Activated T-cell treated with anti-CD3 and anti-CD28 coated beads for 4 hours (primary cell): ENCODE measurements around the gene CASK.
"Not testable (repeated sequence)": the region's sequence is repeated elsewhere in the genome, so short reads cannot be mapped to it uniquely, and the experiment has no call there.

Experiments used
- DNase-seq: peaks from one replicate; pipeline ENCODE4 v3.0.0-alpha.2; 2020

The CASK gene

DNA sequence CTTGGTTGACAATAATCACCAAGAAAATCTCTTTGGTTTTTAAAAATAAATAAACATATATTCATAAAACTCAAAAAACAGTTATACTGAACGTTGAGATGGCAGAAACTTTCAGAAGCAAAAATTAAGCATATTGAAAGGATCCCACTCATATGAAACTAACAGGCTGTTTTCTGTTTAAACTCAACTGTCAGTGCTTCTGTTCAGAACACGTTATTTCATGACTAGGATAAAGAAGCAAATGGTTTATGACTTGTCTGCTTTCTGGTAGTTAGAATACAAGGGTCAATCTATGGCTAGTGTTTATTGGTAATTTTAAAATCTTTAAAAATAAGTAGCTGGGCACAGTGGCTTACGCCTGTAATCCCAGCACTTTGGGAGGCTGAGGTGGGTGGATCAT is 195.2 kb downstream of the CASK start:
- DNase-seq: no peak

DNA sequence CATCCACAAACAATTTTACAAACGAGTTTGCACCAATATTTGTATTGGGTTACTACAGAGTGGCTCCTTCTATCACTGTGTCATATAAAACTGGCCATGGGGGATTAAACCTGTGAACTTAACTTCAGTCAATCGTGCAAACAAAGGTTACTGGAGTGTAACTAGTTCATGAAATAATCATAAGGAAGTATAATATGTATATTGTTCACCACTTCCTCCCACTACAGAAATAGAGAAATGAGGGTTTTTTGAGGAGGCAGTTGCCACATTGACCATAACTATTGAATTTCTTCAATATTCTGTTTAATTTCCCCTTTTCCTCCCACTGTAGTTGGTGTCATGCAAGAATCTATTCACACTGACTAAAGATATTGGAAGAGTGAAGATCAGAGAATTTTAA is 199.5 kb downstream of the CASK start, which contains the start of gene GPR82:
Gene GPR82 (plus strand): TSS at position 356 of the 400 bp plus-strand sequence. CDS start 2,846 bp downstream, outside the sequence.
- no peak for DNase-seq

DNA sequence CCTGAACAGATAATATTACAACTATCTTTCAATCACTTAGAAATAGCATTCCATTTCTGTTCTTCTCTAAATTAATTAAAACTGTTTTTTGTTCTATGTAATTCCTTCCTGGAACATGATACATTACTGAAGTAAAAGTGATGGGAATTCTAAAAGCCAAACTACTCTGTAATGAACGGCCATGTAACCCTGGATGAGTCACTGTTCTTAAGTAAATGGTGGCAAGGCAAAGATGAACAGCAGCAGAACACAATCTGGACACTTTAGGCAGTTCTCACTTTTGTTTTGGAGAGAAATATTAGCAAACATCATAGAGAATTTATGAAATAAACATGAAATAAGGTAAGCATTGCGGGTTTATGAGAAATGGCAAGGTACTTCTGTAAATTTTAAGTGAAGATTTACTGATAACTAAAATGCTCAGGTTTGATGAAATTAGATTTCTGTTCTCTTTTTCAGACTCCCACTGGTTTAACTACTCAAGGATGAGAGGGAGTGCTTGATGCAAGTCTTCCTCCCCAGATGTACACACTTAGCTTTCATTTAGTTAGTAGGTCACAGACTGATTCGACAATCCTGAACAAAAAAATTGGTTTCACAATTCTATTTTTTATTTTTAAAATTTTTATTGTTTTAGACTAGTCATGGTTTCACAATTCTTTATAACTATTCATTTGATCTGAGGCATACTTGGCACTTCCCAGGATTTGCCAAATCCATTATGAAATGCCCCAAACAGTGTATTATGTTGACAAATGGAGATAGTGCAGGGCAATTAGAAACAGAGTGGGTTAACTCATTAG is 200.3 kb downstream of the CASK start:
- DNase-seq: no peak

DNA sequence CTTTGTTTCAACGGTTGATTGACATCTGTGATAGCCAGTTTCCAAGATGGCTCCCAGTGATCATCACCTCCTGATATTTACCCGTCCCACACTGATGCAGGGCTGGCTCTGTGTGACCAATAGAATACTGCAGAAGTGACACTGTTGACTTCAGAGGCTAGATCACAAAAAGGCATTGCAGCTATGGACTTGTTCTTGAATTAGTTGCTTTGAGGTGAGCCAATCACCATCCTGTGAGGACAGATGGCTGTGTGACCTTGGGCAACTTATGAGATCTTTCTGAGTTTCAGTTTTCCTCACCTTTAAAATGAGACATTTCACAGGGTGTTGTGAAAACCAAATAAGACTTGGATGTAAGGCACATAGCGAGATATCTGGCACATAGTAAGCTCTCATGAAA is 201.1 kb downstream of the CASK start:
- no peak for DNase-seq

DNA sequence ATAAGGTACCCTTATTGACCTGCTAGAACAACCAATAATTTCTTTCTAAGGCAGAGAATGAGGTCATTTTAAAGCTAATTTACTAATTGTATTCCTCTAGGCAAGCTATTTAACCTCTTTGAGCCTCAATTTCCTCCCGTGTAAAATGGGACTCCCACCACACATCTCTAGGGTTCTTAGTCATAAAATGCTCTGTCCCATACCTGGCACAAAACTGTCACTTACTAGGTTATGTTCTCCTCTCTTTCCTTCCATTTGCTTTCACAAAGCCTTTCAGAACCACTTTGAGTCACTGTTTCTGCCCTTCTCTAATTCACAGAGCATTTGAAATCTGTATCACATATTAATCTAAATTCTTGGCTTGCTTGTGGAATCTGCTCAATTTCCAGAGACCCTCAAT is 201.8 kb downstream of the CASK start:
- no peak for DNase-seq

DNA sequence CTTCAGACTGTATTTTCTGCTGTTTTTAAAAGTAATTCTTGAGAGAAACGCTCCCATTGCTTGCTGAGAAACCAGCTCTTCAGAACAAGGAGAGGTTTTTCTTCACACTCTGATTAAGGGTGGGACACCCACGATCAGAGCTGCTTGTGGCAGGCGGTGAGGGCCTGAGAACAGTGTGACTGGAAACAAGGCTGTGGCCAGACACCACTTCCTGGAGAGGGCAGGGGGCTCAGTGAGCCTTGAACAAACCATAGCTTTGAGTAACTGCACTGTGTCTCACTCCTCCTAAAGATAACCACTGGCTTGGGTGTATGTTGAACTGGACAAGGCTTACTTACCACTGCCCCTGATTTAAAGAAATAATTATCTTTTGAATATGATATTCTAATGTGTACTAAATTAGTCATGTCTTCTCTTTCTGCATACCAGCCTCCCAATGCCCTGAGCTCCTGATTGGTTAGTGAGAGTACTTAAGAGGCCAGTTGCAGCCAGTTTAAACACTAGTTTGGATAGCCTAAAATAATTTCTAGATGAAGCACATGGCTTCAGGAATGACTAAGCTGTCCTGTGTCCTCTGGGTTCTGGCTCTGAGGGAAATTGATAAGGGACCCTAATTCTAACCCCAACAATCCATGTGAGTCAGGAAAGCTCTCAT is 203.1 kb downstream of the CASK start:
- no peak for DNase-seq

DNA sequence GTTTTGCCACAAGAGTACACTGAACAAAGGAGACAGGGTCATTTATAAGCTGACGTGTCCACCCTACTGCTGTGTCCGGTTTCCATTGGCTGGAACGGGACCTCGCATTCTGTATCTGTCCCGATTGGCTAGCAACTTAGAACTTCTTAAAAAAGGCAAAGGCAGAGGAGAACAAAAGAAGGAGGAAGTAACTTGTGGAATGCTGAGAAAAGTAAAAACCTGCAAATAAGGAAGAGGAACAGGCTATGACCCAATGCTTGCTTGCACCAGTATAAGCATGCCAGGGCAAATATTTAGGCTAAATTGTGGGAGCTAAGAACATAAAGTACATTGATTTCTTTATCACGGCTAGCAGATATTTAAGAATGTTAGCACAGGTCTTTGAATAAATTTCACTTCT is 203.7 kb downstream of the CASK start:
- not testable (repeated sequence) for DNase-seq

DNA sequence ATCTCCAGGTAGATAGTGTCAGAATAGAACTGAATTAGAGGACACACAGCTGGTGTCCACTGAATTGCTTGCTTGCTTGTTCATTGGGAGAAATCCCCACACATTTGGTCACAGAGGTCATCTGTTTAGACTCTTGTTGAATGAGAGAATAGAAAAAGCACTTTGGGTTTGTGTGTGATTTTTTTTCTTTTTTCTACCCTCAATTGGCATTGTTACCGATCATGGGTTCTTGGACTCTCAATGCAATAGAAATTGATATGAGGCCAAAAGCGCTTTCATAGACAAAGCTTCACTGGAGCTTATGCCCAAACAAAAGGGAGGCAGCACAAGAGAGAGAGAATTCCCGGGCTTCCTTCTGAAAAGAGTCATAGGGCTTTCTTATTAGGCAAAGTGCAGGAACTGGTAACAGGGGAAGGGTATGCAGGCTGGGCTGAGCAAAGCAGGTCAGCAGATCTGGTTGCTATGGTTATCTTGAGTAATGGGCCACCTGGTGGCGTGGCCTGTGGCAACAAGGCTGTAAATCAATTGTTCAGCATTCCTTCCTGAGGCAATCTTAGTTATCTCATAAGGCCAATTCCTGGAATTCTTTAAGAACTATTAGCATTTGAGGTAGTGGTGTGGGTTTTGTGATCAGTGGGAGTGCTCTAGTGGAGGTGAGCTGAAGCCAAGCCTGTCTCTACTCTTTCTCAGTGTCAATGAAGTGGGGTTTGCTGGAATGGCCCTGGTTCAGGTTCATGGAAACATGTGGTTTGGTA is 204.7 kb downstream of the CASK start:
- DNase-seq: no peak

DNA sequence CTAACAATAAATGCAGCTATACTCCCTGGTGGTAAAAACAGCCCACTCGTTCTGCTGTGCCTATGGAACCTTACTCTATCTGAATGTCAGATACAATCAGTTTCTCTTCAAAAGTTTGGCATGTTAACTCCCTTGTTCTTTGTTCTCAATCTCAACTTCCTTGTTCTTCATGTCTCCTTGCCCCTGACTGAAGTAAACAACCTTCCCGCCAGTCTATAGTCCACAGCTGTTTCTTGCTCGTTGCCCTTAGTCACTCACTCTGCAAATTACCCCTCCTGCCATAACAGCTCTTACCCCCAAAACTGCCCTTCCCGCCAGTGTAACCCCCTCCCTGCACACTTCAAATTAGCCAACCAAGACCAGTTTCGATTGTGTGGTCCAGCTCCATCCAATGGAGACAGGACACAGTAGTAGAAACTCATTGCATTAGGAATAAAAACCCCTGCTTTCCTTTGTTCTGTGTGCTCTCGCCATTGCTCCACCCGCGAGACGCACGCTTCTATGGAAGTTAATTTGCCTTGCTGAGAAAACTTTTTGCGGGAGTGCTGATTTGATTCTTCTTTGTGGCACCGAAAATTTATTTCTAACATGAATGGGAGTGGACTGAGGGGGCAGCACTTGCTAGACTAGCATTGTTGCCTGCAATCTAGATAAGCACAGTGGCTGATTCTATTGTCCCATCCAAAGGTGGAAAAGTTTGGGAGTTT is 206.4 kb downstream of the CASK start:
- DNase-seq: no peak

DNA sequence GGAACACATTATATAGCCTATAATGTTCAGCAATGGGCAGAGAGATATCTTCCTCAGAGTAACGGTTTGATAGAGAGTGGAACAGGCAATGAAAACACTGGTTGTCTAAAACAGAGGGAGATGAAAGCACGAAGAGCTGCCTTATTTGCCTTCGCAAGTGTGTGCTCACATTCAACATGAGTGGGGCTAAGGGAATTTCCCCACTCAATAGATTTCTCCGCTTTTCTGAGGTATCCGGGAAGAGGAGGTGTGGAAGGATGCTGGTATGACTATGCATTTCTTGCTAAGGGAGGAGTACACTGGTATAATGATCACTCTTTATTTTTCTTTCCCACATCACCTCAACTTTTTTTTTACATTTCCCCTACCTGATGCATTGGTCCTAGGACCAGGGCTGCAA is 207.1 kb downstream of the CASK start:
- DNase-seq: no peak

DNA sequence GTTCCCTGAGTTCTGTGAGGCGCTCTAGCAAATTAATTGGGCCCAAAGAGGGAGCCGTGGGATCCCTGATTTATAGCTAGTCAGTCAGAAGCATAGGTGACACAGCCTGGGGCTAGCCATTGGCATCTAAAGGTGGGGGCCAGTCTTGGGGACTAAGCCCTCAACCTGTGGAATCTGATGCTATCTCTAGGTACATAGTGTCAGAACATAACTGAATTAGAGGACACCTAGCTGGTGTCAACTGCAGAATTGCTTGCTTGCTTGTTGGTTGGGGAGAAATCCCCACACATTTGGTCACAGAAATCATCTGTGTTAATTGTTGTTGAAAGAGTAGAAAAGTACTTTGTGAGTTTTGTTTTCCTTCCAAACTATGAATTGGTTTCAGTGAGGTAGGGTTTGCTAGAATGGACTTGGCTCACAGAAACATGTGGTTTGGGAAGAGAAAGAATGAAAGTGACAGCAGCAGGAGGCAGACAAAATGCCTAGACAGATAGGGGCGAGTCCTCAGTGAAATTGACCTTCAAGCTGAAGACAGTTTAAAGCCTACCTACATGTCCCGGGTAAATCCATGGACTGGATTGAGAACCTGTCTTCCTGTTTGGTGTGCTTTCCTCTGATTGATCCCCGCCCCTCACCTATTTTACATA is 212.2 kb downstream of the CASK start:
- no peak for DNase-seq

DNA sequence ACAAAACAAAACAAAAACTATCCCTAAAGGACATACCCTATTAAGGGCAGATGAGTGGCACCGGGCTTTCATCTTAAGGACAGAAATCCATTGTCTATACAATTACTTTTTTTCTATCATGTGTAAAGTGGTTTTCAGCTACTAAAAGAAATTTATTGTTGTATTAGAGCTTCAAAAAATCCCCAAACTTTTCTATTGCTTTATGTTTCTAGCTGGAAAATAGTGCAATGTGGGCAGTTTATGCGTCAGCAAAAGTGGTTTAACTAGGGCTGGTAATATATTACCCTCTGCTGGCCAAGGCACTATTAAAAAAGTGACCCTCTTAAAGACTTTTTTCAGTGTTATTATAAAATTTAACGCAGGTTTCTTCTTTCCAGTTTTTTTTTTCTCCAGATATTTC is 214.9 kb downstream of the CASK start:
- DNase-seq: no peak

DNA sequence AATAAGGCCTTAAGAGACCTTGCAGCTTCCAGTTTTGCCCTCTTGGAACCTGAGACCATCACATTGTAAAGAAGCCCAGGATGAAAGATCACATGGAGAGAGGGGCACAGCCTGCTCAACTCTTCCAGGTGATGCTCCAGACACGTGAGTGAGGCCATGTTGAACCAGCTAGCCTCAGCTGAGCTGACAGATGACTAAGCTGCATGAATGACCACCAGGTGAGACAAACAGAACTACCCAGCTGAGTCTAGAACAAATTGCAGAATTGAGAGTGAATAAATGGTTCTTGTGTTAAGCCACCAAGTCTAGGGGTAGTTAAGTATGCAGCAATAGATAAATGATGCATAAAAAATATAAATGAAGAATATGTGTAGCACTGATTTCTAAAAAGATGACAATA is 216.1 kb downstream of the CASK start:
- no peak for DNase-seq

DNA sequence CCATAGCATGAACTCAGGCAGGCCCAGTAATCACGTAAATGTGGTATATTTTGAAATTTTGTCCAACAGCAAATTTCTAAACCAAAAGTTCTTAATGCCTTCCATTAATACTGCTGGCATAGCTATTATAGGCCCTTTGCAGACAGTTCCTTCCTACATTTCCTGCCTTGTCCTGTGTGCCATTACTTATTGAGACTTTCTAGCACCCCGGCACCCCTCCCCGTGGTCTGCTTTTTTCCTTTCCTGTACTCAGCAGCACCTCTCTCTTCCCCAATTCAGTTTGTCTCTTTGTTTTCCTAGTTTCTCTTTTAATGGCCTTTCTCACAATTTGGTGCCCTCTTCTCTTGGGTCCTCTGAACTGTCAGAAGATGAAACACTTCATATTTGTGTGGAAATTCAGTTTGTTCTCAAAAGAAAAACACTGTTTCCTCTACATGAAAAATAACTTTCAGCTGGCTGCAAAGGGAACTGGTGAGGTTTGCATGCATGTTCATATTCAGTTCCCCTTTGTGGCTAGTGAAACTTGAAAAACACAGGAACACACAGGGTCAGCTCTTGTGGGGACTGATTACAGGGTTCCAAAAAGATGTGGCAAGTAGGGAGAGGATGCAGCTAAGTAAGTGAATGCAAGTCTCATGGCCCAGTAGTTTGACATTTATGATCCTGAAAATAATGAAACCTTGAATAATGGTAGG is 217.5 kb downstream of the CASK start:
- no peak for DNase-seq

DNA sequence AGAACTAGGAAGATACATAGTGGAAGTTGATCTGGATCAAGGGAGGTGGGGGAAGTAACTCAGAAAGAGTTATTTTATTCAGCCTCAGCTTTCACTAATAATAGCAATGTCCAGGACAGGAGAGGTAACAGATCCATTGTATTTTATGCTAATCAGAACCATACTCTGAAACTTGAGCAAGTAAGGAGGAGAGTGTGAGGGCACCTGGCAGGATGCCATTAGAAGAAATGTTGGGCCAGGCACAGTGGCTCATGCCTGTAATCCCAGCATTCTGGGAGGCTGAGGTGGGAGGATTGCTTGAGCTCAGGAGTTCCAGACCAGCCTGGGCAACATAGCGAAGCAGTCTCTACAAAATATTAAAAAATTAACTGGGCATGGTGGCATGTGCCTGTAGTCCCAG is 218.3 kb downstream of the CASK start:
- no peak for DNase-seq

DNA sequence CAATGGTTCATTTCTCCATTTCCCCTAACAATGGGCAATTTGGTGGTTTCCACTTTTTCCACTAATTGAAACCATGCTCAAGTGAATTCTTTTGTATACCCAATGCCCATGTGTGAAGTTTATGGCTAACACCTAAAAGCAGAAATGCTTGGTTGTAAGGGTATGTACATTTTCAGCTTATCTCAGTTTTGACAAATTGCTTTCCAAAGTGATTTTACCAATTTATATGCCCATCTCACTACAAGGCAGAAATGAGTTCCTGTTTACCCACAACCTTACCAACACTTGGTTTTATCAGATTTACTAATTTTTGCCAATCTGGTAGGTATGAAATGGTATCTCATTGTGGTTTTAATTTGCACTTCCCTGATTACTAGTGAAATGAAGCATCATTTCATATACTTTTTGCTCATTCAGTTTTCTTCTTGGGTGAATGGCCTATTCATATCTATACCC is 219.8 kb downstream of the CASK start:
- DNase-seq: no peak

DNA sequence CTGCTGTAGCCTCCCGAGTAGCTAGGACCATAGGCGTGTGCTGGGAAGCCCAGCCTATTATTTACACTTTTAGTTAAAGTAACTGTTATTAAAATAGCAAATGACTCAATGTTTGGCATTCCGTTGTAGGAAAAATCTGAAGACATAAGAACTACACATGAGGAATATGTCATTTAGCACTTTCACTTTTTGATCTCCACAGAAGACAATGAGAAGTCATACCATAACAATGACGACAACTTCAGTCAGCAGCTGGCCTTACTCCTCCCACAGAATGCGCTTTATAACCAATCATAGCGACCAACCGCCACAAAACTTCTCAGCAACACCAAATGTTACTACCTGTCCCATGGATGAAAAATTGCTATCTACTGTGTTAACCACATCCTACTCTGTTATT is 227.9 kb downstream of the CASK start:
- DNase-seq: no peak

DNA sequence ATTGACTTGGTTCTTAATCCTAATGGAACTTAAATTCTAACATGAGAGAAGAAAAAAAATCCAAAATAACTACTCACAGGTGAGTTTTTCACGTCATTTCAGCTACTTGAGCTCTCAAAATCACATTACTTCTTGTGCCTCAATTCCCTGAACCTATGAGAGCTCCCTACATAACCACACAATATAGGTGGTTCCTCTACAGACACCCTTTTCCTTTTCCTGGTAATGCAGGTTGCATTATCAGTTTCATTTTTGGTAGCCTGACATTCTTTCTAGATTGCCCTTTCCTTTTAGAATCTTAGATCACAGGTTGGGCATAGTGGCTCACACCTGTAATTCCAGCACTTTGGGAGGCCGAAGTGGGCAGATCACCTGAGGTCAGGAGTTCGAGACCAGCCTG is 230.3 kb downstream of the CASK start:
- no peak for DNase-seq

DNA sequence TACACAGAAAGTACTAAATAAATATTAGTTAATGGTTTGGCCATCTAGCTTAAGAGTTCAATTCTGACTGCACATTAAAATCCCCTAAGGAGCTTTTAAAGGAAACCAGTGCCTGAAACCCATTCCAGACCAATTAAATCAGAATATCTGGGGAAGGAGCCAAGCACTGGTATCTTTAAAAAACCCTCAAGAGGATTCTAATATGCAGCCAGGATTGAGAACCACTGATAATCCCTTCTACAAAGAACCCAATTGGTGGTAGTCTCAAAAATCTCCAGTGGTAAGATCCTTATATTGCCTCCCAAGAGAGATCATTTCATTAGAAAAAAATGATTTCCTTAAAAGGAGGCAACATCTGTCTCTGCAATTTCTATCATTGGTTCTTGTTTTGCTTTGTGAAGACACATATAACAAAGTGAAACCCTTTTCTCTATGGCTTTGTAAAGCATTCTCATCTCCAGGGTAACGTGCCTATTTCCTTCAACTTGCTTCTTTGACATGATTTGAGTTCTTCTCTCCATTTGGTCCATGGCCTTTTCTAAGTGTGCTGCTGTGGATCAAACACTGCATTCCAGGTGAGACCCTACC is 231.1 kb downstream of the CASK start:
- DNase-seq: no peak

DNA sequence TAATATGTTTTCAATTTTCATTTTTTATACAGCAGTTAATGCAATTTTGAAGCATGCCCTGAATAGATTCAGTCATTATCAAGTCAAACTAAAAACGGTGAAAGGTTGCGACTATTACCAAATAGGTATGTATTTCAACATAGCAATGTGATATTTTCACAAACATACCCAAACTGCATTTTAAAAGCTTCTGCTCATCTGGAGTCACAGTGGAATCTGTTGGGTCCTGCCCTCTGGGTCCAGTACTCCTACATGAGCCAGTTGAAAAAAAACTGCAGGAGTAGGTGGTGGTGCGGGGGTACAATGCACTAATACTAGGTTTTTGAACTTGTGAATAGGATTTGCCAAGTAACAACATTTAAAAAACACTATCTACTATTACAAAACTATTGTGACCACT is 233.6 kb downstream of the CASK start:
- no peak for DNase-seq

DNA sequence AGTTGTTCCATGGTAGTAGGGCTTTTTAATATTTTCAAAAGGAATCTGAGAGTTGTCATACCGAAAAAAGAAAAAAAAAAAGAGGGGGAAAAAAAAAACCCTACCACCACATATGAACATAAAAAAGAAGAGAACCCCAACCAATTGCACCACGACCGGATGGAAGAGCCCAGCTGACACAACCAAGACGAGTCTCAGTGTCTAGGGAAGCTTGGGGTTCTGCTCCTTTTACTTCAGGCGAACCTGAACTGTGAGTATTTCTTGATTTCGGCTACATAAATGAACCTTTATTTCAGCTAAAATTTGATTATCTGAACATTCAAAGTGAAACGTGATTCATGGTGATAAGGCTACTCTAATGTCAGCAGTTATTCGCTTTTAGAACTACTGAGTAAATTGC is 234.5 kb downstream of the CASK start, which contains the start of gene GPR34:
Gene GPR34 (plus strand): TSS at position 139 of the 400 bp plus-strand sequence. CDS start 6,661 bp downstream, outside the sequence.
- DNase-seq: no peak
